GM10248 (cell line): Measurements from ENCODE around the gene SOCS2.
"Not testable (repeated sequence)": the region's sequence is repeated elsewhere in the genome, so short reads cannot be mapped to it uniquely, and the experiment has no call there.

Source experiments
- CTCF ChIA-PET: fragments of 300-600 bp; sonication (Branson Sonifier 250); formaldehyde crosslinking; extraction: SDS; loops from one replicate; lab custom pipeline; 2021; ENCODE audit warnings: antibody characterized with exemption; lab: Yijun Ruan, JAX
- POLR2A ChIA-PET: fragments of 350-650 bp; sonication (Branson Sonifier 250); formaldehyde crosslinking; extraction: SDS; loops from one replicate; lab custom pipeline; 2020; ENCODE audit warnings: antibody characterized with exemption; lab: Yijun Ruan, JAX
- DNase-seq: peaks from one replicate; pipeline ENCODE4 v3.0.0; 2012; ENCODE audit errors: extremely low spot score
- CTCF ChIP-seq: IDR thresholded peaks from 2 replicates; pipeline ENCODE4 v1.5.1; 2012; ENCODE audit warnings: mild to moderate bottlenecking, low read depth; ENCODE audit errors: extremely low read depth, missing control alignments, control extremely low read depth

SOCS2 gene

GRCh38 chr12:93547778-93548177, 24.7 kb upstream of the SOCS2 start:
- POLR2A ChIA-PET = no interaction called here
- no peak for DNase-seq
- no peak for TF ChIP-seq CTCF
- CTCF ChIA-PET = interaction anchor here (1.2 to 1.9 kb wide), 4 partner anchors 8 to 23 kb away, joined by 3 to 4 read pairs (median 3); no protein-coding TSS in a partner anchor

- POLR2A ChIA-PET = no interaction called here
- DNase-seq = no peak
- CTCF ChIA-PET = interaction anchor here (1.2 kb wide), 1 partner anchor 24 kb away, joined by 3 read pairs; no protein-coding TSS in a partner anchor
- TF ChIP-seq CTCF = no peak
These were observed 23.3 kb upstream of the SOCS2 start for GRCh38 chr12:93549174-93549573.

GRCh38 chr12:93550748-93551611, 21.5 kb upstream of the SOCS2 start:
- ChIA-PET POLR2A (no interaction called here), CTCF (interaction anchor here (1.0 to 1.9 kb wide), 2 partner anchors 12 to 550 kb away, joined by 4 read pairs; no protein-coding TSS in a partner anchor)
- DNase-seq = no peak
- TF ChIP-seq CTCF = no peak

GRCh38 chr12:93552427-93552826, 20.0 kb upstream of the SOCS2 start:
- no peak for TF ChIP-seq CTCF
- DNase-seq = no peak
- POLR2A ChIA-PET = no interaction called here
- CTCF ChIA-PET = interaction anchor here (1.1 to 1.9 kb wide), 3 partner anchors 9 to 549 kb away, joined by 3 to 4 read pairs (median 3); no protein-coding TSS in a partner anchor

GRCh38 chr12:93557879-93558278, 14.6 kb upstream of the SOCS2 start:
- POLR2A ChIA-PET, DNase-seq: not testable (repeated sequence)
- CTCF ChIA-PET = interaction anchor here (1.3 to 1.6 kb wide), 2 partner anchors 10 to 545 kb away, joined by 3 to 4 read pairs; no protein-coding TSS in a partner anchor

GRCh38 chr12:93558685-93559084, 13.8 kb upstream of the SOCS2 start:
- DNase-seq, POLR2A ChIA-PET: not testable (repeated sequence)
- CTCF ChIA-PET = interaction anchor here (1.1 to 1.6 kb wide), 3 partner anchors 9 to 544 kb away, joined by 3 to 4 read pairs (median 3); no protein-coding TSS in a partner anchor

GRCh38 chr12:93563807-93564538, 8.5 kb upstream of the SOCS2 start:
- DNase-seq = peak; percentile 34
- CTCF ChIA-PET = interaction anchor here (1.2 to 2.3 kb wide), 5 partner anchors 11 to 537 kb away, joined by 3 to 7 read pairs (median 3); no protein-coding TSS in a partner anchor
- POLR2A ChIA-PET = no interaction called here

More at GRCh38 chr12:93563807-93564538, 8.5 kb upstream of the SOCS2 start:
- peak; percentile 40 for TF ChIP-seq CTCF
